Measurements from ENCODE around the gene ITGB2.

DNA sequence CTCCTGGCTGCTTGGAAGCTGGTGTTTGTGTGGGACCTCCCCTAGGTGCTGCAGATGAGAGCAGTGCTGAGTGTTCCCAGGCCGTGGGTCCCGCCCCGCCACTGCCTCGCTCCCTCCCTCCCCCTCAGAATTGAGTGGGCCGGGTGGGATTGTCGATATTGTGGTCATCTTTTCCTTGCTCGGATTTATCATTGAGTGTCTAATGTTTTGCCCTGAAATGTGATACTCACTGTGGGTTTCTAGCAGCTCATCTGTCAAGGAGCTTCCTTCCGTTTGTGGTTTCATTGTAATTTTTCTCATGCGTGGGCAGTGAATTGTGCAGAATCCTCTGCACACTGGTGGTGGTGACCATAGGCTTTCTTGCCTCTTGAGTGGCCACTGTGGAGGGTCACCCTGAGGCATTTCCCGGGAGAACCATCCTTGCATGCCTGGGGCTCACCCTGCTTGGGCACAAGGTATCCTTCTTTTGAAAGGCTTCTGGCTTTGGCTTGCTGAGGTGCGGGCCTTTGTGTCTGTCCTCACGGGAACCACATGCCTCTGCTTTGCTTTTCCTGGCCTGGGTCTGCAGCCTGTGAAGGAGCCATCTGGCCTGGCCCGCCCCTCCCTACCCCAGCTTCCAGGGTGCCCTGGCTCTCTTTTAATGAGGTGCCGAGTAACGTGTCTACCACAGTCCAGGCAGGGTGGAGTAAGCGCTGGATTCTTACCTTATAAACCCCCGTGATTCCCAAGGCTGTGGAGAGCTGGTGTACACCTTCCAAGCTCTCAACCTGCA lies 44.7 kb upstream of the ITGB2 start:
- no peak for TF ChIP-seq POLR2AphosphoS5 (IDR thresholded peaks at IDR 0.05; ENCODE audit: low read depth, low read length)
- TF ChIP-seq SIN3A (IDR thresholded peaks at IDR 0.05; ENCODE audit: borderline replicate concordance, insufficient read depth, low read length), result peak; percentile 16; the same call in 1 of the 2 replicates
- TF ChIP-seq, protein P1, sequence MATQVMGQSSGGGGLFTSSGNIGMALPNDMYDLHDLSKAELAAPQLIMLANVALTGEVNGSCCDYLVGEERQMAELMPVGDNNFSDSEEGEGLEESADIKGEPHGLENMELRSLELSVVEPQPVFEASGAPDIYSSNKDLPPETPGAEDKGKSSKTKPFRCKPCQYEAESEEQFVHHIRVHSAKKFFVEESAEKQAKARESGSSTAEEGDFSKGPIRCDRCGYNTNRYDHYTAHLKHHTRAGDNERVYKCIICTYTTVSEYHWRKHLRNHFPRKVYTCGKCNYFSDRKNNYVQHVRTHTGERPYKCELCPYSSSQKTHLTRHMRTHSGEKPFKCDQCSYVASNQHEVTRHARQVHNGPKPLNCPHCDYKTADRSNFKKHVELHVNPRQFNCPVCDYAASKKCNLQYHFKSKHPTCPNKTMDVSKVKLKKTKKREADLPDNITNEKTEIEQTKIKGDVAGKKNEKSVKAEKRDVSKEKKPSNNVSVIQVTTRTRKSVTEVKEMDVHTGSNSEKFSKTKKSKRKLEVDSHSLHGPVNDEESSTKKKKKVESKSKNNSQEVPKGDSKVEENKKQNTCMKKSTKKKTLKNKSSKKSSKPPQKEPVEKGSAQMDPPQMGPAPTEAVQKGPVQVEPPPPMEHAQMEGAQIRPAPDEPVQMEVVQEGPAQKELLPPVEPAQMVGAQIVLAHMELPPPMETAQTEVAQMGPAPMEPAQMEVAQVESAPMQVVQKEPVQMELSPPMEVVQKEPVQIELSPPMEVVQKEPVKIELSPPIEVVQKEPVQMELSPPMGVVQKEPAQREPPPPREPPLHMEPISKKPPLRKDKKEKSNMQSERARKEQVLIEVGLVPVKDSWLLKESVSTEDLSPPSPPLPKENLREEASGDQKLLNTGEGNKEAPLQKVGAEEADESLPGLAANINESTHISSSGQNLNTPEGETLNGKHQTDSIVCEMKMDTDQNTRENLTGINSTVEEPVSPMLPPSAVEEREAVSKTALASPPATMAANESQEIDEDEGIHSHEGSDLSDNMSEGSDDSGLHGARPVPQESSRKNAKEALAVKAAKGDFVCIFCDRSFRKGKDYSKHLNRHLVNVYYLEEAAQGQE (IDR thresholded peaks at IDR 0.05; ENCODE audit: insufficient read depth in 1 of 2, low read depth in 2 of 2, low read length in 2 of 2), result no peak
- no peak for TF ChIP-seq TAF1 (IDR thresholded peaks at IDR 0.05; ENCODE audit: borderline replicate concordance, insufficient read depth, low read length)
- no peak for TF ChIP-seq FOXP2 (optimal IDR thresholded peaks at IDR 0.05; ENCODE audit: borderline replicate concordance, extremely low read depth, extremely low read length, insufficient read depth)

Measured in PFSK-1 (cell line).